Stimulated activated CD4-positive, alpha-beta T cell treated with anti-CD3 and anti-CD28 coated beads, Interleukin-15, amount 100 ng/mL, for 24 hours (primary cell): Measurements from ENCODE around the gene GAD1.
A peak's percentile ranks its signal among the peaks of the same experiment; 100 is the strongest.

Experiments
- DNase-seq: peaks from one replicate; pipeline ENCODE4 v3.0.0-alpha.2; 2020

The GAD1 gene

GRCh38 chr2:170818036-170818751, 1.5 kb downstream of the GAD1 start:
- DNase-seq, result peak; percentile 32

DNA sequence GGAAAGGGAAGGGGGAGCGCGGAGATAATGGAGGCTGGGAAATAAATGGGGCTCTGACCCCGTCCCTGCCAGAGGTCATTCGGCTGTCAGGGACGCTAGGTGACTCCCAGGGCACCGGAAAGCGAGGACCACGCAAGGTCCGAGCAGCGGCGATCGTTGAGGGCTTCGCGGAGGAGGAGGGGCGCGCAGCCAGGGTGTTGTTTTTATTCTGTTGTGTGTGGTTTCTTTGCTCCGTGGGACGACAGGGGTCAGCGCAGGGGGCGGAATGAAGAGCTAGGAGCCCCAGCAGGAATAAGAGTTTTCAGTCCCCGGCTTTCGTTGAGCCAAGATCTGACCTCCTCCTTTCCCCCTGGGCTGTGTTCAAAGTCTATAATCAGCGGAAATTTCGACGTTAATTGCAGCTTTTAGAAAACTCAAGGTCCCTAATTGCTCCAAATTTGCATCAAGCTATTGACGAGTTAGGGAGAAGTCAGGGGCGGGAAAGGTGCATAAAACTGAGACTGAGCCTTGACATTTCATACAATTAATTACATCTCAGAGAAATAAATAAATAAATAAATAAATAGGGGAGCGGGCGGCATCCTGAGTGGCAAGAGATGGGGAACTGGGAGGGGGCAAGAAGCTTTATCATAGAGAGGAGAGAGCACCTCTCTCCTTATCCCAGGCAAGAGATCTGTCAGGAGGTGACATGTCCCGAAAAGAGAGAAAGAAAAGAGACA, 2.2 kb downstream of the GAD1 start:
- DNase-seq, result no peak

DNA sequence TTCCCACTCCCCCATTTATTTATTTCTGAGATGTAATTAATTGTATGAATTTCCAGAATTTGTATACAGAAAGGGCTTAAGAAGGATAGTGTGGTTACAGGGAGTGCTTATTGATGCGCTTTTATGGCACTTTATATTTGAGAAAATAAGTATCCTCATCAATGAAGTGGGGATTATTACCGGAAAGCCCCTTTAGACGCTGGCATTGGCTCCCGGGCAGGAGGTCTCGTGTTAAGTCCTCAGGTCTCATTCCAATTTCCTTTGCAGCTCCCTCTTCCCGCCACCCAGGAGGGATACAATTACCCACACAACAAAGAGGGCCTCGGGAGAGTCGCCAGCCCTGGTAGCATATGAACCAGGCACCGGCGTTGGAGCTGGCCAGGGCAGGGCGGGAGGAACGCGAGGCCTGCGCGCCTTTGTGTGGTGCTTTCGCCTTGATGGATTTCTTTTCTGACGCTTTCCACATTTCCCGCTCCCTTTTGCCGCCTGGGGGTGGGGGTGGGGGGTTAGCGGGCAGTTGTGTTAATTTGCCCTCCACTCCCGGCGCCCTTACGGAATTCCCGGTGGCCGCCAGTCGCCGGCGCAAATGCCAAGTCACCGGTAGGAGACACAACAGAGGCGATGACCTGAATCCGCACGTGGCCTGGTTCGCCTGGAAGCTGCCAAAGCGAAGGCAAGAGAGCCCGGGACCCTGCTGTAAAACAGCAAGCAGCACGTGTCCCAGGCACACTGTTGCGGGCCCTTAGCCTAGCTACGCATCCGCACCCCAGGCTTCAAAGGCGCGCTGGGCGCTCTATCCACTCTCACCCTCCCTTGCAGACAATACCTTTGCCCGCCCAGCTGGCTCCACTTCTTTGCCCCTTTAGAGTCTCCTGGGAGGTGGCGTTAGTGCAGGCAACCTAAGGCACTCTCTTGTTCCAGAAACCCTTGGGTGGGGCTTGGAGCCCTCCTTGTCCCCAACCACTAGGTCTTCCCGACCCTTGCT, 3.3 kb downstream of the GAD1 start:
- peak; percentile 36 for DNase-seq

DNA sequence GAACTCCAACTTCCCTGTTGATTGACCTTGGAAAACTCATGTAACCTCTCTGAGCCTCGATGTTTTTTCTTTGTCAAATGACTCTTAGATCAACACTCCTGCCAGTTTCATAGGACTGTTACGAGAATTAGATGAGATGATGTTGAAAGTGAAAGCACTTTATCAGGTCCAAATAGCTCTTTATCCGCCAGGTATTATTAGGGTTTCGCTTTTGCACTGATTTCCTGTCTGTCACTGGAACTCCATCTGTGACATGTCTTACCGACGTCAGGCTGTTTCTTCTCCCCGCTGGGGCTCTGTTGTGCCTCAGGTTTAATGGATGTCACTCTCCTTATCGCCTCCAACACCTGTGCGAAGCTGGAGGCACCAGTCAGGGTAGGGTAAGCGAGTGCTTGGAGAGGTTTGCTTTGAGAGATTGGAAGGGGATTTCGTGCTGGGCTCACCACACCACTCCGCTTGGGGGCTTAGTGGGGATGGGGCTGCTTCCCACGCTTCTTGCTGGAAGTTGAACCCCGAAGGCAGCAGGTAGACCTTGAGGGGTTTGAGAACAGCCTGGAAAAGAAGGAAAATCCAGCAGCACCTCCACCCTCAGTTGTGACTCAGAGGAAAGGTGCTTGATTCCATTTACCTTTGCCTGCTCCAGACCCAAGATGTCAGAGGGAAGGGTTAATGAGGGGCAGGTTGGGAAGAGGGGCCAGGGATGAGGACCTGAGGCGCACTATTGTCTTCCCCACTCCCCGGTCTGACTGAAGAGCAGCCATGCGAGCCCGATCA, 4.3 kb downstream of the GAD1 start:
- no peak for DNase-seq

DNA sequence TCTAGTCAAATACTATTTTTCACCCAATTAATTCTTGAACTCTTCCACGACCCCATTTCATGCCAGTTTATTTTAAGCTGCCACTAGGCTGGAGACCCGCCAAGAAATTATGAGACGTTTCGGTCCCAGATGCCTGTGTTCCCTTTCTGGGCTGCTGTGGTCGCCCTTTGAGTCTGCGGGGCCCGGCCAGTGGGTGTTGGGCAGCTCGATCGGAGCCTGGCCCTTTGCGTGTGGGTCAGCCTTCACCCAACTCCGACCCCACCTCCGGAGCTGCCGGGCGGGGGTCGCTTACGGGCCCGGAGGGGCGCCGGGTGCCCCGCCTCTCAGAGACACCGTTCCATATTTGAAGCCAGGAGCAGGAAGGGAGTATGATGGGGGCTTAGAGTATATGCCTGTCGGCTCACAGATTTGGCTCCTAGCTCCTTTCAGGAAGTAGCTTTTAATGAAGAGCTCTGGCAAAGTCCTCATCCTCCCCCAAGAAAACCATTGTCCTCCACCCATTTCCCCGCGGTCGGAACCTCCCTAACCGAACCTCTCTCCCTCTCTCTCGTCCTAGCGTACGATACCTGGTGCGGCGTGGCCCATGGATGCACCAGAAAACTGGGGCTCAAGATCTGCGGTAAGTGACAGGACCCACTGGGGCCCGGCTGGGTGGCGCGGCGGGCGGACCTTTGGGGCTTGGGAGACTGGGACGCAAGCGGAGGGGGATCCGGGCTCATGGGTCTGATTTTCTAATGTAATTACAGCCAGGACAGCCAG, 5.0 kb downstream of the GAD1 start:
- no peak for DNase-seq

GRCh38 chr2:170822290-170823087, 5.8 kb downstream of the GAD1 start:
- DNase-seq, result peak; percentile 72

GRCh38 chr2:170823088-170823897, 6.6 kb downstream of the GAD1 start:
- peak; percentile 56 for DNase-seq

GRCh38 chr2:170823898-170824215, 7.2 kb downstream of the GAD1 start:
- DNase-seq, result no peak

DNA sequence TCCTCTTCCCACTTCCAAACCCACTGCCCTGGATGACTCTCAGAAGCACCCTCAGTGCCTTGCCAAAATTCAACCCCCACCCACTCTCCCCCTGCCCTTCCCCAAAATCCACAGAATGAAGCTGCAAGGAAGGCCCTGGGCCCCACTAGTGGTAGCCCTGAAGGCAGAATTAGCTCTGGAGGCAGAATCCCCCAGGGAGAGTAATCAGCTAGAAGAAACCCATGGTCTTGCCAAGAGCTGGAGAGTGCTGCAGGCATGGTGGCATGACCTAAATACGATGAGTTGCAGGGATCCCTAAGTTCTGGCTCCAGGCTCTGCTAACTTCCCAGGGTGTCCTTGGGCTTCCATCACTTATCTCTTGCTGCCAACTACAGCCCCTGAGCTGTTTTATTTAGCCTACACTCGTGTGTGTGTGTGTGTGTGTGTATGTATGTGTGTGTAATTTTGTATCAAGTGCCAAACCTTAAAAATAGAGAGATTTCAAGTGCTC, 7.9 kb downstream of the GAD1 start:
- DNase-seq, result no peak

DNA sequence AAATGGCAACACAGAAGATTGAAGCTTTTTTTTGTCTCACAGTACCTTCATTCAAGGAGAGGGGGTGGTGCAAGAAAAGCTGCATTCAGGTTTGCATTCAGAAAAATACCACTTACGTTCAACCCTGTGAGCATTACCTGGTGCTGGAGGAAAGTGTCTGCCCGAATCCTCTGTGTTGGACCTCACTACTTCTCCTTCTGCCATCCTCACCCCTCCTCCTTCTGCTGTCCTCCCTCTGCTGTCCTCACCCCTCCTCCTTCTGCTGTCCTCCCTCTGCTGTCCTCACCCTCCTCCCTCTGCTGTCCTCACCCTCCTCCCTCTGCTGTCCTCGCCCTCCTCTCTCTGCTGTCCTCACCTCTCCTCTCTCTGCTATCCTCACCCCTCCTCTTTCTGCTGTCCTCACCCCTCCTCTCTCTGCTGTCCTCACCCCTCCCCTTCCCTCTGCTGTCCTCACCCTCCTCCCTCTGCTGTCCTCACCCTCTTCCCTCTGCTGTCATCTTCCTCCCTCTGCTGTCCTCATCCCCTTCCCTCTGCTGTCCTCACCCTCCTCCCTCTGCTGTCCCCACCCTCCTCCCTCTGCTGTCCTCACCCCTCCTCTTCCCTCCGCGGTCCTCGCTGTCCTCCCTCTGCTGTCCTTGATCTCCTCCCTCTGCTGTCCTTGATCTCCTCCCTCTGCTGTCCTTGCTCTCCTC, 11.3 kb downstream of the GAD1 start:
- no peak for DNase-seq

DNA sequence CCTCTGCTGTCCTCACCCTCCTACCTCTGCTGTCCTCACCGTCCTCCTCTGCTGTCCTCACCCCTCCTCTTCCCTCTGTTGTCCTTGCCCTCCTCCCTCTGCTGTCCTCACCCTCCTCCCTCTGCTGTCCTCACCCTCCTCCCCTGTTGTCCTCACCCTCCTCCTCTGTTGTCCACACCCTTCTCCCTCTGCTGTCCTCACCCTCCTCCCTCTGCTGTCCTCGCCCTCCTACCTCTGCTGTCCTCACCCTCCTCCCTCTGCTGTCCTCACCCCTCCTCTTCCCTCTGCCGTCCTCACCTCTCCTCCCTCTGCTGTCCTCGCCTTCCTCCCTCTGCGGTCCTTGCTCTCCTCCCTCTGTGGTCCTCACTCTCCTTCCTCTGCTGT, 11.8 kb downstream of the GAD1 start:
- no peak for DNase-seq

DNA sequence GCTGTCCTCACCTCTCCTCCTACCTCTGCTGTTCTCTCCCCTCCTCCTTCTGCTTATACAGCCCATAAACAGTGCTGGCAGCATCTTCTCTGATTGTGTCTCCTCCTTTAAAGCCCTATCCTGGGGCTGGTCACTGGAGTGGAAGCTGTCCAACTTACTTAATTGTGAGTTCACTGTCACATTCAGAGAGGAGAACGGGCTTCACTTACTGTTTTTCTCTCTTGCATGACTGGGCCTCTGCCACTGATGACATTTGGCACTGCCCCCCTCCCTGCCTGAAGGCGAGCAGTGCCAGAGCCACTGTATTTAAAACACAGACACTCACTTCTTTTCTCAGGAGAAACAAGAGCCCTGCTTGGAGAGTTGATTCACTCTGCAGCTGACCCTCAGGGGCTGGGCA, 12.3 kb downstream of the GAD1 start:
- no peak for DNase-seq

DNA sequence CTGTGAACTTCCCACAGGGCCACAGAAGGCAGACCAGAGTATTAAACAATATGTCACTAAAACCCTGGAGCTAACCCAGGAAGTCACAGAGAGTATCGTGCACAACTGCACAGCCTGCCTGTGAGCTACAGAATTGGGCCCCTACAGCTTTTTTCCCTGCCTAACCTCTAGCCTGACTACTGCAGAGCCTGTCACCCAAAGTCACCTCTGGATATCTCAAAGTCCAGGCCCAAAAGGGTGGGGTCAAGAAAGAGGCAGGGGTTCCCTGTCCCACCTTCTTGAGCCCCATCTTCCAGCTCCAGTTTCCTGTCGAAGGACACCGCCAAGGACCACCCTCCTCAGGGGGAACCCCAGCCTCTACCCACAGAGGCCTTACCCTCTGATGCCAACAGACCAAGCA, 13.5 kb downstream of the GAD1 start:
- no peak for DNase-seq

GRCh38 chr2:170831115-170831514, 14.4 kb downstream of the GAD1 start:
- no peak for DNase-seq

DNA sequence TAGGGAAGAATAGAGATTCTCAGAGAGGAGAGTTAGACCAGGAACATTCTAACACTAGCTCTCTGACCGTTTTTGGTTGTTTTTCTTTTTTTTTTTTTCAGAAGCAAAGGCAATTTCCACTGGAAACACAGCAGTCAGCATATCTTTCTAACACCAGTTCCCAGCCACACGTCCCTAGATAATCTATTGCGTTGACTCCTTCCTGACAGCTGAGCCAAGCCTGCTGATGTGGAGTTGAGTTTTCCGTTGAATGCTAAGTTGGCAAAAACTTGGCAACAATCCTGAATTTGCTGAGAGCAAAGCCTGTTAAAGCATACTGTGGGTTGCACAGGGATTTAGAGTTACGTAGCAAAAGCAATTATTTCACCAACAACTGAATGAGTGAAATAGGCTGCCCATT, 19.3 kb downstream of the GAD1 start:
- DNase-seq, result no peak

GRCh38 chr2:170840717-170841210, 24.1 kb downstream of the GAD1 start:
- no peak for DNase-seq

GRCh38 chr2:170842785-170843184, 26.1 kb downstream of the GAD1 start:
- no peak for DNase-seq

- no peak for DNase-seq
Observed at GRCh38 chr2:170843656-170844055, 27.0 kb downstream of the GAD1 start.

- DNase-seq, result peak; percentile 53
Observed at GRCh38 chr2:170845343-170845742, 28.7 kb downstream of the GAD1 start.
